Lung (tissue), 12 donors: ENCODE measurements around the gene KLK15. TPM values are rescaled to one million over a fixed set of nuclear protein-coding genes. Genes with fewer than 3 reads are reported as not detected.
"Not testable (repeated sequence)": the region's sequence is repeated elsewhere in the genome, so short reads cannot be mapped to it uniquely, and the experiment has no call there.

ENCODE experiments used
- ATAC-seq: fragments of 200-7000 bp; cut with Tn5 transposase; one replicate; pipeline ENCODE4 v1.9.1; 2020; ENCODE audit warnings: moderate number of reproducible peaks; ENCODE audit not compliant: insufficient read depth, low FRiP score
- DNase-seq, 3 donors: peaks; one replicate each; pipeline ENCODE4 v3.0.0-alpha.2; 2013 to 2017
- H3K27ac ChIP-seq, 2 donors: one replicate each; pipeline ENCODE4 v1.5.1; 2013; ENCODE audit warnings: mild to moderate bottlenecking in 2 of 2, moderate library complexity in 2 of 2, control low read depth in 1 of 2, inconsistent platforms in 1 of 2, low read depth in 1 of 2, low read length in 1 of 2
- H3K27me3 ChIP-seq, 3 donors: one replicate each; pipeline ENCODE4 v1.5.1; 2013; ENCODE audit warnings: low read length in 2 of 3; ENCODE audit not compliant: control insufficient read depth in 3 of 3, insufficient read depth in 3 of 3
- H3K36me3 ChIP-seq, 4 donors: one replicate each; pipeline ENCODE4 v1.5.1; 2013; ENCODE audit warnings: low read length in 4 of 4, mild to moderate bottlenecking in 1 of 4, moderate library complexity in 1 of 4; ENCODE audit not compliant: control insufficient read depth in 4 of 4, insufficient read depth in 4 of 4
- H3K4me1 ChIP-seq, 5 donors: one replicate each; pipeline ENCODE4 v1.5.1; 2013; ENCODE audit warnings: low read length in 5 of 5, mild to moderate bottlenecking in 2 of 5, moderate library complexity in 1 of 5; ENCODE audit not compliant: control insufficient read depth in 5 of 5, insufficient read depth in 5 of 5
- H3K4me3 ChIP-seq: one replicate; pipeline ENCODE4 v1.5.1; 2013; ENCODE audit warnings: mild to moderate bottlenecking, control low read depth, moderate library complexity
- H3K9ac ChIP-seq, 2 donors: one replicate each; pipeline ENCODE4 v1.5.1; 2013; ENCODE audit warnings: low read length in 2 of 2, control low read depth in 1 of 2; ENCODE audit not compliant: insufficient read depth in 1 of 2
- H3K9me3 ChIP-seq, 4 donors: one replicate each; pipeline ENCODE4 v1.5.1; 2013; ENCODE audit warnings: low read length in 3 of 4, mild to moderate bottlenecking in 1 of 4, moderate library complexity in 1 of 4; ENCODE audit not compliant: control insufficient read depth in 4 of 4, insufficient read depth in 3 of 4
- CTCF ChIP-seq: IDR thresholded peaks from 2 replicates; pipeline ENCODE4 v1.5.1; 2012; ENCODE audit warnings: mild to moderate bottlenecking; ENCODE audit errors: control extremely low read depth, extremely low read depth
- WGBS, 2 donors: extraction: QIAGEN DNeasy Blood & Tissue Kit; methylation state at CpG; one replicate each; pipeline ENCODE4 v1.1.7; 2013; 5-methylcytosine and 5-hydroxymethylcytosine counted together
- polyA plus RNA-seq, 2 donors: library from polyadenylated mRNA; stranded (reverse); fragments of 200-250 nt; gene quantifications; one replicate each; pipeline ENCODE4 v1.2.1, GENCODE V29; 2013
- total RNA-seq, 2 donors: library from RNA; depleted of rRNA in 1 of 2; stranded (reverse); fragments of >200 nt in 1 of 2; gene quantifications; one replicate each; pipeline ENCODE4 v1.2.1, GENCODE V29; 2014 to 2021
- donor health status: control.
- donor health status: control.
- donor health status: Bipolar disorder and iron deficiency.
- donor health status: healthy.
- donor health status: DM: yes; HTN: yes; CAD: no.

Gene KLK15
- total and polyA plus RNA-seq, 4 donors = not detected

- Histone ChIP-seq H3K9me3 (peaks cover 0 to 3% (median 0%) of the 10 kb centered on the region in 4 donors), H3K4me1 (no peaks in the 10 kb centered on the region), H3K4me3 (no peak overlapping the region), H3K27ac (no peak overlapping the region), H3K9ac (no peak overlapping the region), H3K36me3 (no peaks in the 10 kb centered on the region), H3K27me3 (peaks cover 0 to 19% (median 12%) of the 10 kb centered on the region in 3 donors)
- no peak for DNase-seq
- no peak for ATAC-seq
- 64 to 81% methylated on average over 3 of the region's 3 CpGs for WGBS, 2 donors
- no peak for TF ChIP-seq CTCF
Measured at GRCh38 chr19:50812474-50812873, 20.9 kb downstream of the KLK15 start.

DNA sequence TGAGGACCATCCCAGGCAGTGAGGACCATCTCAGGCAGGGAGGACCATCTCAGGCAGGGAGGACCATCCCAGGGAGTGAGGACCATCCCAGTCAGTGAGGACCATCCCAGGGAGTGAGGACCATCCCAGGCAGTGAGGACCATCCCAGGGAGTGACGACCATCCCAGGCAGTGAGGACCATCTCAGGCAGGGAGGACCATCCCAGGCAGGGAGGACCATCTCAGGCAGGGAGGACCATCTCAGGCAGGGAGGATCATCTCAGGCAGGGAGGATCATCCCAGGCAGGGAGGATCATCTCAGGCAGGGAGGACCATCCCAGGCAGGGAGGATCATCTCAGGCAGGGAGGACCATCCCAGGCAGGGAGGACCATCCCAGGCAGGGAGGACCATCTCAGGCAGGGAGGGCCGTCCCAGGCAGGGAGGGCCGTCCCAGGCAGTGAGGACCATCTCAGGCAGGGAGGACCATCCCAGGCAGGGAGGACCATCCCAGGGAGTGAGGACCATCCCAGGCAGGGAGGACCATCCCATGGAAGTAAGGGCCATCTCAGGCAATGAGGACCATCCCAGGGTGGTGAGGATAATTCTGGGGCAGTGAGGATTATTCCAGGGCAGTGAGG is 21.6 kb downstream of the KLK15 start:
- ATAC-seq, DNase-seq, H3K36me3 ChIP-seq, H3K4me3 ChIP-seq, H3K9me3 ChIP-seq, H3K27ac ChIP-seq, H3K9ac ChIP-seq, H3K4me1 ChIP-seq: not testable (repeated sequence)
- H3K27me3 ChIP-seq = peaks cover 0 to 13% (median 10%) of the 10 kb centered on the region in 3 donors
- 78 to 79% methylated on average over 3 of the region's 3 CpGs for WGBS, 2 donors

GRCh38 chr19:50808856-50809255 is 24.5 kb downstream of the KLK15 start:
- Histone ChIP-seq H3K4me1 (peaks cover 0 to 2% (median 0%) of the 10 kb centered on the region in 5 donors), H3K9me3 (no peaks in the 10 kb centered on the region), H3K9ac (no peak overlapping the region), H3K36me3 (no peaks in the 10 kb centered on the region), H3K27me3 (peaks cover 0 to 3% (median 0%) of the 10 kb centered on the region in 3 donors), H3K27ac (no peak overlapping the region), H3K4me3 (no peak overlapping the region)
- no peak for DNase-seq
- ATAC-seq = no peak
- 58 to 74% methylated on average over 1 of the region's 1 CpG for WGBS, 2 donors
- TF ChIP-seq CTCF = no peak

GRCh38 chr19:50804420-50805272 is 28.7 kb downstream of the KLK15 start:
- Histone ChIP-seq H3K9ac (peak overlapping the region; percentile 88 to 100), H3K4me3 (peak overlapping the region; percentile 99), H3K27me3 (no peaks in the 10 kb centered on the region), H3K4me1 (peaks cover 2 to 14% (median 11%) of the 10 kb centered on the region in 5 donors), H3K9me3 (no peaks in the 10 kb centered on the region), H3K36me3 (peaks cover 0 to 11% (median 4%) of the 10 kb centered on the region in 4 donors), H3K27ac (peak overlapping the region; percentile 82 to 94)
- peak; percentile 99 for ATAC-seq
- TF ChIP-seq CTCF = no peak
- DNase-seq = peak; percentile 99 to 100 (median 100)
- WGBS, 2 donors = 0 to 1% methylated on average over 62 of the region's 62 CpGs
